CD4-positive, alpha-beta T cell treated with Interleukin-10 for 1 hour (primary cell): ENCODE results near the gene SYNDIG1.
"Not testable (repeated sequence)": the region's sequence is repeated elsewhere in the genome, so short reads cannot be mapped to it uniquely, and the experiment has no call there.

Source experiments
- DNase-seq: peaks from one replicate; pipeline ENCODE4 v3.0.0-alpha.2; 2020

The SYNDIG1 gene

DNA sequence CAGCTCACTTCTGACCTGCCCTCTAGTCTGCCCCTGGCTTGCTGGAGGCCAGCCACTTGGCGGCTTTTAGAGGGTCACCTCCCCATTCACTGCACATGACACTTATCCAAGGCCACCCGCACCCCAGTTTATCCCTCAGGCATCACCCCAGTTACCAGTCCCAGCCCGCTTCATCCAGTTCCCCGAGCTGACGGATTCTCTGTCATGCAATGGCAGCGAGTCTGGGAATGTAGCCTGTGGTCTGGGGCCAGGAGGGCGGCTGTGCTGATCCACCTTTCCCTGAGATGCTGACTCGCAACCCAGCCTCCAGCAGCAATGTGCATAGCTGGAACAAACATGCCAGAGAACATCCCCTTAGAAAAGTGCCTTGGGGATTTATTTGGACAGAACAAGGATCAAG, 25.8 kb downstream of the SYNDIG1 start:
- DNase-seq, result no peak

DNA sequence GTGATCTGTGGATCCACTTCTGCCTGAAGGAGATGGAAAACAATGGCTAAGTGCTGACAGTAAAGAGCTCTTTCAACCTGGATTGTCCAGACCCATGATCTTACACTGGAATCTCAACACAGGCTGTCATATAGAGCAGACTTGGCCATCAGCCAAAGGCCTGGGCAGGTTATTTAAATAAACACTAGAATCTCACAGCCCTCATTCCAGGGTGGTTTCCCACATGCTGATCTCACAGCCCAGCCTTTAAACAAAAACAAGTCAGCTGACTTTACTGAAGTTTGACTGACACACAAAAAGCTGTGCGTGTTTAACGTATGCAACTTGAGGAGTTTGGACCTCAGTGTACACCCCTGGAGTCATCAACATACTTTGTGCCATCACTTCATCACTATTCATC, 28.4 kb downstream of the SYNDIG1 start:
- DNase-seq, result no peak

- no peak for DNase-seq
Observed at GRCh38 chr20:24498641-24499040, 29.2 kb downstream of the SYNDIG1 start.

DNA sequence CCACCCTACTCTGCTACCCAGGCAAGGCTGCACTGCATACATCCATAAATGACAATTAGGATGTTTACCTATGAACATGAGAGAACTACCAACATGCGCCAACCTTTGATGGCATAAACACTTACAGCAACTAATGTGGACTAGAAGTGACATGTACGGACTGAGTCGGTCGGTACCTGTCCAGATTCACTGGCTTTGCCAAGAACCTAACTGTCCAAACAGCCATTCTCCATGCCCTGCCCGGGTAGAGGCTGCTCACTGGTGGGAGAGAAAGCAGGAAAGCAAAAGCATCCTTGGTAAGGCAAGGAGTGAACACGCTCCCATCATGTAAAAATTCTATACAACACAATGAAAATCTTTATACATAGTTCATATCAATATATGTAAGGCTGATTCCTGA, 30.0 kb downstream of the SYNDIG1 start:
- DNase-seq, result no peak

- no peak for DNase-seq
Observed at GRCh38 chr20:24501764-24502556, 32.5 kb downstream of the SYNDIG1 start.

DNA sequence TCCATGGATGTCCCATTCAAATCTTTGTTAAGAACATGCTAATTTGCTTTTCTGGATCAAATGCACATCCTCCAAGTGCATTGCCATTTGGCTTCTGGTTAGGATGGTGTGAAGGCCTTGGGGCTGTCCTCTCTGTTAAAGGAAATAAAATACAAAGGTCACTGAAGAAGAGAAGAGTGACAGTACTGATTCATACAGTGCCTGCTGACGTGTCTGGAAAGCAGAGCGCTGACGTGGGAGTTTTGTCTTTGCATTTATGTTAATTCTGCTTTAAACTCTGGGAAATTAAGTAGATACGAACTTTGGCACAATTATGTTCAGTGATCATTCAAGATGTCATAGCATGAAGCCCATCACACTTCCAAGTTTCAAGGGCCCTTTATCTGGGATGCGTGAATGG, 33.2 kb downstream of the SYNDIG1 start:
- DNase-seq, result no peak

- DNase-seq, result no peak
Observed at GRCh38 chr20:24503352-24503931, 34.0 kb downstream of the SYNDIG1 start.

GRCh38 chr20:24504331-24505285, 35.2 kb downstream of the SYNDIG1 start:
- no peak for DNase-seq

GRCh38 chr20:24506146-24506545, 36.7 kb downstream of the SYNDIG1 start:
- no peak for DNase-seq

GRCh38 chr20:24506696-24507095, 37.3 kb downstream of the SYNDIG1 start:
- DNase-seq, result no peak

GRCh38 chr20:24507182-24507853, 37.9 kb downstream of the SYNDIG1 start:
- DNase-seq, result no peak

DNA sequence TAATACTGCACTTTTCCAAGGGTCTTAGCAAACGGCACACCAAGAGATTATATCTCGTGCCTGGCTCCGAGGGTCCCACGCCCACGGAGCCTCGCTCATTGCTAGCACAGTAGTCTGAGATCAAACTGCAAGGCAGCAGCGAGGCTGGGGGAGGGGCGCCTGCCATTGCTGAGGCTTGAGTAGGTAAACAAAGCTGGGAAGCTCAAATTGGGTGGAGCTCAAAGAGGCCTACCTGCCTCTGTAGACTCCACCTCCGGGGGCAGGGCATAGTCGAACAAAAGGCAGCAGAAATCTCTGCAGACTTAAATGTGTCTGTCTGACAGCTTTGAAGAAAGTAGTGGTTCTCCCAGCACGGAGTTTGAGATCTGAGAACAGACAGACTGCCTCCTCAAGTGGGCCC, 43.0 kb downstream of the SYNDIG1 start:
- not testable (repeated sequence) for DNase-seq

GRCh38 chr20:24518515-24518914, 49.1 kb downstream of the SYNDIG1 start:
- DNase-seq, result no peak

GRCh38 chr20:24519476-24519875, 50.0 kb downstream of the SYNDIG1 start:
- DNase-seq, result no peak

DNA sequence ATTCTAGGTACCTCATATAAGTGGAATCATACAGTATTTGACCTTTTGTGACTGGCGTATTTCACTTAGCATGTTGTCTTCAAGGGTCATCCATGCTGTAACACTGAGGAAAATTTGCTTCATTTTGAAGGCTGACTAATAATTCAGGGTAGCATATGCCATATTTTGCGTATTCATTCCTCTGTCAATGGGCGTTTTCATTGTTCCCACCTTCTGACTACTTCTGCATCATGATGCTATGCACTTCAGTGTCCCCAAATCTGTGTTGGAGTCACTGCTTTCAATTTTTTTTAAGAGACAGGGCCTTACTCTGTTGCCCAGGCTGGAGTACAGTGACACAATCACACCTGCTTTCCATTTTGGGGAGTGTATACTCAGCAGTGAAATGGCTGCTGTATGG, 51.6 kb downstream of the SYNDIG1 start:
- no peak for DNase-seq

DNA sequence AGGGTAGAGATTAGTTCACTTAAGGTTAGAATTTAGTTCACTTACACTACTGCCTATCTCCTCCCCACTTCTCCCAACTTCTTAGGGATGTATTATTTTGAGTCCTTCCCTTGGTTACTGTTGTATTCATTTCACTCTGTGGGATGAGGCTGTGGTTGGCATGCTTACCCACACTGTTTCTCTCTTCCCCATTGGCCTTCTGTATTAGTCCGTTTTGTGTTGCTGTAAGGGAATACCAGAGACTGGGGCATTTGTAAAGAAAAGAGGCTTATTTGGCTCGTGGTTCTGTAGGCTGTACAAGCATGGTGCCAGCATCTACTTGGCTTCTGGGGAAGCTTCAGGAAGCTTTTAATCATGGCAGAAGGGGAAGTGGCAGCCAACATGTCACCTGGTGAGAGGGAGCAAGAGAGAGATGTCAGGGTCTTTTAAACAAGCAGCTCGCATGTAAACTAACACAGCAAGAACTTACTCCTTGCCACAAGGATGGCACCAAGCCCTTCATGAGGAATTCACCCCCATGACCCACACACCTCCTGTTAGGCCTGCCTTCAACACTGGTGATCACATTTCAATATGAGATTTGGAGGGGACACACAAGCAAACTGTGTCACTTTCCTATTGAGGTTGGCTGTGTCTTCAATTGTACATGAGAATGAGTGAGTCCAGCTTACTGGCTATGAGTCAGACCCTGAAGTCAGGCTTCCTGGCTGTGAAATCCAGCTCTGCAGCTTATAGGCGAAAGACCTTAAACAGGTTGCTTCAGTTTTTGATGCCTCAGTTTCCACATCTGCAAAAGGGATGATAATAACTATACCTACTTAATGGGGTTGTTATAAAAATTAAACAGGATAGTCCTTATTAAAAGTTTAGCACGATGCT, 53.3 kb downstream of the SYNDIG1 start:
- DNase-seq, result no peak

DNA sequence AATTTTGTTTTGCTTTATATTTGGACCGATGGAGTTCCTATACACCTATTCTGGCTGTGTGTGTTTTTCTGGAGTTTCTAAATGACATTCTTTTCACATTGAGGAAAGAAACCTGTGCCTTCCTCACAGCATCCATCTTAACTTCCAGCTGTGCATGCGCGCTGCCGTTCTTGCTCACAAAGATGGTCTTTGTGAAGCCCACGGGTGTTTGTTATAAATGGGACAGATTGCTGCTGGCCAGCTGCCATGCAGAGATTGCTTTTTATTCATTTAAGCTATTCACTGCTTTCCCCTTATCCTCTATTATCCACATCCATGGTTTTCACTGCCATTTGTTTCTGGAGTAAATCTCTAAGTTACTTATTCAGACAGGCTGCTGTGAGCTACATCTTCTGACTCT, 54.2 kb downstream of the SYNDIG1 start:
- no peak for DNase-seq

GRCh38 chr20:24528583-24529368, 59.3 kb downstream of the SYNDIG1 start:
- DNase-seq, result no peak

- no peak for DNase-seq
Observed at GRCh38 chr20:24529369-24529719, 59.9 kb downstream of the SYNDIG1 start.

- no peak for DNase-seq
Observed at GRCh38 chr20:24530131-24530680, 60.8 kb downstream of the SYNDIG1 start.

- no peak for DNase-seq
Observed at GRCh38 chr20:24531202-24531601, 61.8 kb downstream of the SYNDIG1 start.
